SK-N-SH treated with all-trans-retinoic acid at 6 μM for 48 hours (cell line): Measurements from ENCODE around the gene NCSTN.

ENCODE experiments used
- ATAC-seq: fragments of 200-7000 bp; cut with Tn5 transposase; 3 replicates; pipeline ENCODE4 v1.9.1; 2020; ENCODE audit warnings: mild to moderate bottlenecking, moderate library complexity
- BACH2 ChIP-seq: fragments of 250-450 bp; sonication (Bioruptor Pico); IDR thresholded peaks from 2 replicates; pipeline ENCODE4 v1.9.0; 2021; ENCODE audit warnings: mild to moderate bottlenecking, borderline replicate concordance
- CSDC2 ChIP-seq: fragments of 250-450 bp; sonication (Bioruptor Pico); IDR thresholded peaks from 2 replicates; pipeline ENCODE4 v1.5.0; 2020; ENCODE audit warnings: mild to moderate bottlenecking, moderate library complexity
- ESRRG ChIP-seq: fragments of 250-450 bp; sonication (Bioruptor Pico); IDR thresholded peaks from 2 replicates; pipeline ENCODE4 v1.6.1; 2021; ENCODE audit warnings: mild to moderate bottlenecking
- GLIS3 ChIP-seq: fragments of 250-450 bp; sonication (Bioruptor Pico); IDR thresholded peaks from 2 replicates; pipeline ENCODE4 v1.5.0; 2020; ENCODE audit warnings: mild to moderate bottlenecking, moderate library complexity
- OSR1 ChIP-seq: fragments of 250-450 bp; sonication (Bioruptor Pico); IDR thresholded peaks from 2 replicates; pipeline ENCODE4 v1.8.0; 2022; ENCODE audit warnings: moderate library complexity, mild to moderate bottlenecking, inconsistent platforms
- PPARA ChIP-seq: fragments of 250-450 bp; sonication (Bioruptor Pico); IDR thresholded peaks from 2 replicates; pipeline ENCODE4 v1.5.0; 2020; ENCODE audit warnings: mild to moderate bottlenecking, borderline replicate concordance
- RARB ChIP-seq: fragments of 250-450 bp; sonication (Bioruptor Pico); IDR thresholded peaks from 2 replicates; pipeline ENCODE4 v1.8.0; 2021; ENCODE audit warnings: mild to moderate bottlenecking, moderate library complexity
- SNAI2 ChIP-seq: fragments of 250-450 bp; sonication (Bioruptor Pico); IDR thresholded peaks from 2 replicates; pipeline ENCODE4 v1.5.0; 2020; ENCODE audit warnings: mild to moderate bottlenecking, moderate library complexity
- TCF4 ChIP-seq: fragments of 250-450 bp; sonication (Bioruptor Pico); IDR thresholded peaks from 2 replicates; pipeline ENCODE4 v1.8.0; 2021; ENCODE audit warnings: mild to moderate bottlenecking, moderate library complexity, borderline replicate concordance
- TOX ChIP-seq: fragments of 250-450 bp; sonication (Bioruptor Pico); IDR thresholded peaks from 2 replicates; pipeline ENCODE4 v1.8.0; 2021; ENCODE audit warnings: mild to moderate bottlenecking, moderate library complexity, borderline replicate concordance
- ZC3H10 ChIP-seq: fragments of 250-450 bp; sonication (Bioruptor Pico); IDR thresholded peaks from 2 replicates; pipeline ENCODE4 v1.5.1; 2021; ENCODE audit warnings: mild to moderate bottlenecking, moderate library complexity
- ZFP3 ChIP-seq: fragments of 250-450 bp; sonication (Bioruptor Pico); IDR thresholded peaks from 2 replicates; pipeline ENCODE4 v1.5.0; 2020; ENCODE audit warnings: mild to moderate bottlenecking, moderate library complexity
- ZFP30 ChIP-seq: fragments of 450-650 bp; formaldehyde crosslinking; IDR thresholded peaks from 2 replicates; pipeline ENCODE4 v1.5.0; 2022; ENCODE audit warnings: mild to moderate bottlenecking, moderate library complexity
- ZNF565 ChIP-seq: fragments of 450-650 bp; formaldehyde crosslinking; conservative IDR thresholded peaks from 2 replicates; pipeline ENCODE4 v1.5.0; 2020; ENCODE audit warnings: low read depth, mild to moderate bottlenecking, moderate library complexity
- TF ChIP-seq, protein P1 (sequence below): fragments of 250-450 bp; sonication (Bioruptor Pico); IDR thresholded peaks from 2 replicates; pipeline ENCODE4 v1.8.0; 2020; ENCODE audit warnings: mild to moderate bottlenecking, moderate library complexity, borderline replicate concordance
- TF ChIP-seq, protein P2 (sequence below): fragments of 250-450 bp; sonication (Bioruptor Pico); IDR thresholded peaks from 2 replicates; pipeline ENCODE4 v1.5.1; 2021; ENCODE audit warnings: mild to moderate bottlenecking, moderate library complexity
- TF ChIP-seq, protein P3 (sequence below): fragments of 250-450 bp; sonication (Bioruptor Pico); IDR thresholded peaks from 2 replicates; pipeline ENCODE4 v1.5.1; 2020; ENCODE audit warnings: low read depth, mild to moderate bottlenecking, moderate library complexity
- TF ChIP-seq, protein P4 (sequence below): fragments of 250-450 bp; sonication (Bioruptor Pico); IDR thresholded peaks from 2 replicates; pipeline ENCODE4 v1.5.0; 2020; ENCODE audit warnings: mild to moderate bottlenecking, moderate library complexity

The NCSTN gene

DNA sequence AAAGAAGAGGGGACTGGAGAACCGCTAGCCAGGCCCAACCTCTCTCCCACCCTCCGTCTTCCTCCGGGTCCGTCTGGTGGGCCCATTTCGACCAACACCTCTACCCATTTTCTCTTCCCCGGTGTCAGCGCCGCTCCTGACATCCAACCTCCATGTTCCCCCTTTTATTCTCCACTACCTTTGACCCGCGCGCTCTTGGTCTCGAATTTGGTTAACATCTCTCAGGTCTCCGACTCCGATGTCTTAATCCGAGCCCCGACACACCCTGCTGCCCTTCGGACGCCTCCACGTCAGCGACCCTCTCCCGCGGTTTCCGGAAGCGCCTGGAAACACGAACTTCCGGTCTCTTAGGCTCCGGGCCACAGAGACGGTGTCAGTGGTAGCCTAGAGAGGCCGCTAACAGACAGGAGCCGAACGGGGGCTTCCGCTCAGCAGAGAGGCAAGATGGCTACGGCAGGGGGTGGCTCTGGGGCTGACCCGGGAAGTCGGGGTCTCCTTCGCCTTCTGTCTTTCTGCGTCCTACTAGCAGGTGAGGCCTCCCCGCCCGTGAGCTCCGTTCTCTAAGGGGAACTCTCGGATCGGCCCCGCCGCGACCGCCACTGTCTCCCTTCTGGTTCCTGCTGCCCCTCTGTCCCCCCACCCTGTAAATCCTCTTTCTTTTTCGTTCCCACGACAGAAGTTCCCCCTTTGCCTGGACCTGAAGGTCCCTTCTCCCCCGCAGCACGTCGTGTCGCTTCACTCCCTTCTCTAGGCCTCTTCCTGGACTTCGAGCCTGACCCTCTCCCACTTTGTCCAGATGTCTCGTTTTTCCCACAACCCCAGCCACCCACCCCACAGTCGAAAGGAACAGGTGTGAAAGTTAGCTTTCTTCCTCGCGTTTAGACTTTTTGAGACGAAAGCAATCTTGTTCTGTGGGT, at the start of gene NCSTN, which contains the start of gene COPA:
NCSTN (plus strand) TSS at position 431 of the 917 bp plus-strand sequence; CDS start at position 445, 14 bp downstream.
COPA (minus strand) TSS at position 298 of the 917 bp plus-strand sequence; CDS start at position 218, 80 bp downstream.
- peak; percentile 100 for ATAC-seq
- 0 out of 2 replicates have a peak, but pooled peaks have one; percentile 23 for TF ChIP-seq ZFP3 (CRISPR knock-in tag)
- no peak for TF ChIP-seq ZC3H10 (CRISPR knock-in tag)
- no peak for TF ChIP-seq RARB (CRISPR knock-in tag)
- TF ChIP-seq, protein P1, sequence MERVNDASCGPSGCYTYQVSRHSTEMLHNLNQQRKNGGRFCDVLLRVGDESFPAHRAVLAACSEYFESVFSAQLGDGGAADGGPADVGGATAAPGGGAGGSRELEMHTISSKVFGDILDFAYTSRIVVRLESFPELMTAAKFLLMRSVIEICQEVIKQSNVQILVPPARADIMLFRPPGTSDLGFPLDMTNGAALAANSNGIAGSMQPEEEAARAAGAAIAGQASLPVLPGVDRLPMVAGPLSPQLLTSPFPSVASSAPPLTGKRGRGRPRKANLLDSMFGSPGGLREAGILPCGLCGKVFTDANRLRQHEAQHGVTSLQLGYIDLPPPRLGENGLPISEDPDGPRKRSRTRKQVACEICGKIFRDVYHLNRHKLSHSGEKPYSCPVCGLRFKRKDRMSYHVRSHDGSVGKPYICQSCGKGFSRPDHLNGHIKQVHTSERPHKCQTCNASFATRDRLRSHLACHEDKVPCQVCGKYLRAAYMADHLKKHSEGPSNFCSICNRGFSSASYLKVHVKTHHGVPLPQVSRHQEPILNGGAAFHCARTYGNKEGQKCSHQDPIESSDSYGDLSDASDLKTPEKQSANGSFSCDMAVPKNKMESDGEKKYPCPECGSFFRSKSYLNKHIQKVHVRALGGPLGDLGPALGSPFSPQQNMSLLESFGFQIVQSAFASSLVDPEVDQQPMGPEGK (CRISPR knock-in tag) = peak; percentile 92

DNA sequence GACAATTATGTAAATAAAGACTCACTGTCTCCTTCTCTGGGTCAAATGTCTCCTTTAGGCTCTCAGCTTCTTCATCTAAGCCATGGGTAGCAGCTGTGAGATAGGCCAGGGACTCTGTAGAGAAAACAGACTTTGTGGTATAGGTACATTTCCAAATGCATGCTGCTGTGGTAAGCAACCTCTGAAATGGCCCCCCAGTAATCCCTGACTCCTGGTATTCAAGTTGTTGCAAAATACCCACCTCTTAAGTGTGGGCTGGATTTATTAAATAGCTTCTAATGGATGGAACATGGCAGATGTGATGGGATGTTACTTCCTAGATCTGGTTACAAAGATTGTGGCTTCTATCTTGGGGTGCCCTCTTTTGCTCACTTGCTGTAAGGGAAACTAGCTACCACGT, 47.1 kb upstream of the NCSTN start:
- ATAC-seq = no peak
- no peak for TF ChIP-seq ZFP30 (CRISPR knock-in tag)
- TF ChIP-seq OSR1 (CRISPR knock-in tag) = no peak
- TF ChIP-seq, protein P2, sequence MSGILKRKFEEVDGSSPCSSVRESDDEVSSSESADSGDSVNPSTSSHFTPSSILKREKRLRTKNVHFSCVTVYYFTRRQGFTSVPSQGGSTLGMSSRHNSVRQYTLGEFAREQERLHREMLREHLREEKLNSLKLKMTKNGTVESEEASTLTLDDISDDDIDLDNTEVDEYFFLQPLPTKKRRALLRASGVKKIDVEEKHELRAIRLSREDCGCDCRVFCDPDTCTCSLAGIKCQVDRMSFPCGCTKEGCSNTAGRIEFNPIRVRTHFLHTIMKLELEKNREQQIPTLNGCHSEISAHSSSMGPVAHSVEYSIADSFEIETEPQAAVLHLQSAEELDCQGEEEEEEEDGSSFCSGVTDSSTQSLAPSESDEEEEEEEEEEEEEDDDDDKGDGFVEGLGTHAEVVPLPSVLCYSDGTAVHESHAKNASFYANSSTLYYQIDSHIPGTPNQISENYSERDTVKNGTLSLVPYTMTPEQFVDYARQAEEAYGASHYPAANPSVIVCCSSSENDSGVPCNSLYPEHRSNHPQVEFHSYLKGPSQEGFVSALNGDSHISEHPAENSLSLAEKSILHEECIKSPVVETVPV (CRISPR knock-in tag) = no peak
- TF ChIP-seq ZC3H10 (CRISPR knock-in tag) = no peak
- TF ChIP-seq PPARA (CRISPR knock-in tag) = no peak
- TF ChIP-seq GLIS3 (CRISPR knock-in tag) = no peak
- TF ChIP-seq BACH2 (CRISPR knock-in tag) = no peak
- TF ChIP-seq ESRRG (CRISPR knock-in tag) = no peak
- no peak for TF ChIP-seq TOX

DNA sequence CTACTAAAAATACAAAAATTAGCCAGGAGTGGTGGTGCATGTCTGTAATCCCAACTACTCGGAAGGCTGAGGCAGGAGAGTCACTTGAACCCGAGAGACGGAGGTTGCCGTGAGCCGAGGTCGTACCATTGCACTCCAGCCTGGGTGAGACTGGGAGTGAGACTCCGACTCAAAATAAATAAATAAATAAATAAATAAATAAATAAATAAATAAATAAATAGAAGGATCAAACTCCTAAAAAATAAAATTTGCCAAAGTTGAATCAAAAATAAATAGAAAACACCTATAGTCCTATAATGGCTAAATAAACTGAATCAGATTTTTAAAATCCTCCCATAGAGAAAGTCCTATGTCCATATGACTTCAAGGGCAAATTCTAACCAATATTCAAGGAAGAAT, 43.0 kb upstream of the NCSTN start:
- TF ChIP-seq RARB (CRISPR knock-in tag) (no peak), SNAI2 (CRISPR knock-in tag) (no peak), ZNF565 (no peak), OSR1 (CRISPR knock-in tag) (no peak), TCF4 (no peak), ZC3H10 (CRISPR knock-in tag) (no peak), CSDC2 (CRISPR knock-in tag) (no peak), BACH2 (CRISPR knock-in tag) (no peak)
- TF ChIP-seq, protein P3, sequence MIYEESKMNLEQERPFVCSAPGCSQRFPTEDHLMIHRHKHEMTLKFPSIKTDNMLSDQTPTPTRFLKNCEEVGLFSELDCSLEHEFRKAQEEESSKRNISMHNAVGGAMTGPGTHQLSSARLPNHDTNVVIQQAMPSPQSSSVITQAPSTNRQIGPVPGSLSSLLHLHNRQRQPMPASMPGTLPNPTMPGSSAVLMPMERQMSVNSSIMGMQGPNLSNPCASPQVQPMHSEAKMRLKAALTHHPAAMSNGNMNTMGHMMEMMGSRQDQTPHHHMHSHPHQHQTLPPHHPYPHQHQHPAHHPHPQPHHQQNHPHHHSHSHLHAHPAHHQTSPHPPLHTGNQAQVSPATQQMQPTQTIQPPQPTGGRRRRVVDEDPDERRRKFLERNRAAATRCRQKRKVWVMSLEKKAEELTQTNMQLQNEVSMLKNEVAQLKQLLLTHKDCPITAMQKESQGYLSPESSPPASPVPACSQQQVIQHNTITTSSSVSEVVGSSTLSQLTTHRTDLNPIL (CRISPR knock-in tag) = no peak
- TF ChIP-seq, protein P2 (CRISPR knock-in tag) = no peak
- TF ChIP-seq, protein P1 (CRISPR knock-in tag) = no peak
- TF ChIP-seq, protein P4, sequence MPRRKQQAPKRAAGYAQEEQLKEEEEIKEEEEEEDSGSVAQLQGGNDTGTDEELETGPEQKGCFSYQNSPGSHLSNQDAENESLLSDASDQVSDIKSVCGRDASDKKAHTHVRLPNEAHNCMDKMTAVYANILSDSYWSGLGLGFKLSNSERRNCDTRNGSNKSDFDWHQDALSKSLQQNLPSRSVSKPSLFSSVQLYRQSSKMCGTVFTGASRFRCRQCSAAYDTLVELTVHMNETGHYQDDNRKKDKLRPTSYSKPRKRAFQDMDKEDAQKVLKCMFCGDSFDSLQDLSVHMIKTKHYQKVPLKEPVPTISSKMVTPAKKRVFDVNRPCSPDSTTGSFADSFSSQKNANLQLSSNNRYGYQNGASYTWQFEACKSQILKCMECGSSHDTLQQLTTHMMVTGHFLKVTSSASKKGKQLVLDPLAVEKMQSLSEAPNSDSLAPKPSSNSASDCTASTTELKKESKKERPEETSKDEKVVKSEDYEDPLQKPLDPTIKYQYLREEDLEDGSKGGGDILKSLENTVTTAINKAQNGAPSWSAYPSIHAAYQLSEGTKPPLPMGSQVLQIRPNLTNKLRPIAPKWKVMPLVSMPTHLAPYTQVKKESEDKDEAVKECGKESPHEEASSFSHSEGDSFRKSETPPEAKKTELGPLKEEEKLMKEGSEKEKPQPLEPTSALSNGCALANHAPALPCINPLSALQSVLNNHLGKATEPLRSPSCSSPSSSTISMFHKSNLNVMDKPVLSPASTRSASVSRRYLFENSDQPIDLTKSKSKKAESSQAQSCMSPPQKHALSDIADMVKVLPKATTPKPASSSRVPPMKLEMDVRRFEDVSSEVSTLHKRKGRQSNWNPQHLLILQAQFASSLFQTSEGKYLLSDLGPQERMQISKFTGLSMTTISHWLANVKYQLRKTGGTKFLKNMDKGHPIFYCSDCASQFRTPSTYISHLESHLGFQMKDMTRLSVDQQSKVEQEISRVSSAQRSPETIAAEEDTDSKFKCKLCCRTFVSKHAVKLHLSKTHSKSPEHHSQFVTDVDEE (CRISPR knock-in tag) = no peak
- no peak for ATAC-seq
